Prostate gland (tissue), 2 donors: Measurements from ENCODE around the gene DNMT3A. TPM values are rescaled to one million over a fixed set of nuclear protein-coding genes. Genes with fewer than 3 reads are reported as not detected.
A peak's percentile ranks its signal among the peaks of the same experiment; 100 is the strongest.

ENCODE experiments used
- DNase-seq: peaks from one replicate; pipeline ENCODE4 v3.0.0-alpha.2; 2019; ENCODE audit warnings: low spot score
- H3K27ac ChIP-seq, 2 donors: fragments of 200-600 bp; sonication (generic); 2 replicates each; pipeline ENCODE4 v1.5.1; 2017 to 2019
- H3K27me3 ChIP-seq: fragments of 200-600 bp; sonication (generic); replicated peaks from 2 replicates; pipeline ENCODE4 v1.5.1; 2019; ENCODE audit not compliant: insufficient read depth
- H3K36me3 ChIP-seq, 2 donors: fragments of 200-600 bp; sonication (generic); 1 replicate in 1 of 2; 2 replicates in 1 of 2; pipeline versions ENCODE4 v1.5.1 to v1.8.1; 2017 to 2019
- H3K4me1 ChIP-seq: fragments of 200-600 bp; sonication (generic); replicated peaks from 2 replicates; pipeline ENCODE4 v1.5.1; 2019
- H3K4me3 ChIP-seq, 2 donors: fragments of 200-600 bp; sonication (generic); 2 replicates each; pipeline ENCODE4 v1.5.1; 2017 to 2019
- H3K9me3 ChIP-seq: fragments of 200-600 bp; sonication (generic); 2 replicates; pipeline ENCODE4 v1.5.1; 2017
- POLR2A ChIP-seq: fragments of 450-650 bp; IDR thresholded peaks from one replicate; pipeline ENCODE4 v1.6.1; 2016; ENCODE audit warnings: antibody characterized with exemption, mild to moderate bottlenecking
- POLR2AphosphoS5 ChIP-seq: sonication (generic); formaldehyde crosslinking; IDR thresholded peaks from one replicate; pipeline ENCODE4 v1.6.1; 2017; ENCODE audit warnings: antibody characterized with exemption
- WGBS: methylation state at CpG from one replicate; pipeline ENCODE4 v1.1.5; 2018; 5-methylcytosine and 5-hydroxymethylcytosine counted together
- intact Hi-C: fragments of 100-400 bp; cut with DNase I; formaldehyde crosslinking; loops from one replicate; pipeline ENCODE4 v1.14.2; 2022
- total RNA-seq, 2 donors: library from RNA; depleted of rRNA; stranded (reverse); fragments of >200 nt; gene quantifications; one replicate each; pipeline ENCODE4 v1.1.0, GENCODE V29; 2016
- TF ChIP-seq, protein P1 (sequence below), 4 experiments: fragments of 200-600 bp in 2 of 4; fragments of 450-650 bp in 2 of 4; sonication (generic) in 2 of 4; IDR thresholded peaks; 1 replicate in 3 of 4; 2 replicates in 1 of 4; pipeline ENCODE4 v1.5.1; 2016 to 2019; ENCODE audit warnings: antibody characterized with exemption in 4 of 4, mild to moderate bottlenecking in 2 of 4, moderate library complexity in 2 of 4

DNMT3A gene
- total RNA-seq, 2 donors from 2014 or later, result 8.7 to 28.2 TPM

- intact Hi-C loops, result no loop called here
- WGBS, result 55% methylated on average over 7 of the region's 11 CpGs
Measured at GRCh38 chr2:25315316-25315680, 26.4 kb downstream of the DNMT3A start.

DNA sequence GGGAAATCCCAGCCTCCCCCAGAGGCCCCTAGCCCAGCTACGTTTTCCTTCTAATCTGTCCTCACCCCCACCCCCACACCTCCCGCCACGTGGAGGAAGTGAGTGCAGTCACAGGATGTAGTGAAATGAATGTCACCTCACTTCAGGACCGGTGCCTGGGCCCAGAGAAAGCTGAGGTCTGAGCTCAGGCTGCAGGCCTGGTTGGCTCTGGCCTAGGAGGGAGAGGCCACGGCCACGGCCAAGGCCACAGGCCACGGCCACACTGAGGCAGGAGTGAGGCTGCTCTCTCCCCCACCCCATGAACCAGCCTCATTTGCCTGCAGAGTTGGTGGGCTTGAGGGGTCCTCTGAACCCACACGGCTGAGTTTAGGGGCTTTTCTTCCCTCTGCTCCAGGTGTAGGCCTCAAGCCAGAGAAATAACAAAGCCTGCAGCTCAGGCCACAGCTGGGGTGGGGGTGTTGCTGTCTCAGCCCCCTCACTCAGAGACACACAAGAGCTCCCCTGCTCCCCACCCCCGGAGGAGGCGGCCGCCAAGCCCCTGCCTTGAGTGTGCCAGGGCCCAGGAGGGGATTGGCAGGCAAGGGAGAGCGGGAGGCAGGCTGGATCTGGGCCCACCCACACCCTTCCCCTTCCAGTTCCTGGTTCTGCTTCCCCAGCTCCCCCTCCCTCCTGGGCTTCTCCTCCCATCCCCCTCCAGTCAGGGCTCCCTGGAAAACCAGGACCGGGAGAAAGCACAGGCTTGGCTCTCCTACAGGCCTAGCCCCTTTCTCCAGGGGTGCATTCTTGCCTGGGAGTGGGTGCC is 27.0 kb downstream of the DNMT3A start:
- WGBS, result 17% methylated on average over 13 of the region's 13 CpGs
- peak; percentile 44 for DNase-seq
- Histone ChIP-seq H3K4me1 (peaks cover 20% of the 10 kb centered on the region), H3K27me3 (no peaks in the 10 kb centered on the region), H3K36me3 (no peaks in the 10 kb centered on the region), H3K9me3 (no peaks in the 10 kb centered on the region), H3K4me3 (no peak overlapping the region), H3K27ac (peak overlapping the region; percentile 46 to 52)
- TF ChIP-seq POLR2AphosphoS5 (peak; percentile 40), POLR2A (no peak)
- TF ChIP-seq, protein P1, sequence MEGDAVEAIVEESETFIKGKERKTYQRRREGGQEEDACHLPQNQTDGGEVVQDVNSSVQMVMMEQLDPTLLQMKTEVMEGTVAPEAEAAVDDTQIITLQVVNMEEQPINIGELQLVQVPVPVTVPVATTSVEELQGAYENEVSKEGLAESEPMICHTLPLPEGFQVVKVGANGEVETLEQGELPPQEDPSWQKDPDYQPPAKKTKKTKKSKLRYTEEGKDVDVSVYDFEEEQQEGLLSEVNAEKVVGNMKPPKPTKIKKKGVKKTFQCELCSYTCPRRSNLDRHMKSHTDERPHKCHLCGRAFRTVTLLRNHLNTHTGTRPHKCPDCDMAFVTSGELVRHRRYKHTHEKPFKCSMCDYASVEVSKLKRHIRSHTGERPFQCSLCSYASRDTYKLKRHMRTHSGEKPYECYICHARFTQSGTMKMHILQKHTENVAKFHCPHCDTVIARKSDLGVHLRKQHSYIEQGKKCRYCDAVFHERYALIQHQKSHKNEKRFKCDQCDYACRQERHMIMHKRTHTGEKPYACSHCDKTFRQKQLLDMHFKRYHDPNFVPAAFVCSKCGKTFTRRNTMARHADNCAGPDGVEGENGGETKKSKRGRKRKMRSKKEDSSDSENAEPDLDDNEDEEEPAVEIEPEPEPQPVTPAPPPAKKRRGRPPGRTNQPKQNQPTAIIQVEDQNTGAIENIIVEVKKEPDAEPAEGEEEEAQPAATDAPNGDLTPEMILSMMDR (IDR thresholded peaks at IDR 0.05), result no peak
- intact Hi-C loops, result no loop called here

More at GRCh38 chr2:25315316-25315680, 26.4 kb downstream of the DNMT3A start:
- no peak for DNase-seq
- Histone ChIP-seq H3K27me3 (no peaks in the 10 kb centered on the region), H3K27ac (peak overlapping the region; percentile 46 to 52), H3K4me1 (peaks cover 20% of the 10 kb centered on the region), H3K36me3 (no peaks in the 10 kb centered on the region), H3K4me3 (no peak overlapping the region), H3K9me3 (no peaks in the 10 kb centered on the region)
- TF ChIP-seq POLR2A, result no peak
- TF ChIP-seq POLR2AphosphoS5, result no peak
- TF ChIP-seq, protein P1 (IDR thresholded peaks at IDR 0.05), result no peak

DNA sequence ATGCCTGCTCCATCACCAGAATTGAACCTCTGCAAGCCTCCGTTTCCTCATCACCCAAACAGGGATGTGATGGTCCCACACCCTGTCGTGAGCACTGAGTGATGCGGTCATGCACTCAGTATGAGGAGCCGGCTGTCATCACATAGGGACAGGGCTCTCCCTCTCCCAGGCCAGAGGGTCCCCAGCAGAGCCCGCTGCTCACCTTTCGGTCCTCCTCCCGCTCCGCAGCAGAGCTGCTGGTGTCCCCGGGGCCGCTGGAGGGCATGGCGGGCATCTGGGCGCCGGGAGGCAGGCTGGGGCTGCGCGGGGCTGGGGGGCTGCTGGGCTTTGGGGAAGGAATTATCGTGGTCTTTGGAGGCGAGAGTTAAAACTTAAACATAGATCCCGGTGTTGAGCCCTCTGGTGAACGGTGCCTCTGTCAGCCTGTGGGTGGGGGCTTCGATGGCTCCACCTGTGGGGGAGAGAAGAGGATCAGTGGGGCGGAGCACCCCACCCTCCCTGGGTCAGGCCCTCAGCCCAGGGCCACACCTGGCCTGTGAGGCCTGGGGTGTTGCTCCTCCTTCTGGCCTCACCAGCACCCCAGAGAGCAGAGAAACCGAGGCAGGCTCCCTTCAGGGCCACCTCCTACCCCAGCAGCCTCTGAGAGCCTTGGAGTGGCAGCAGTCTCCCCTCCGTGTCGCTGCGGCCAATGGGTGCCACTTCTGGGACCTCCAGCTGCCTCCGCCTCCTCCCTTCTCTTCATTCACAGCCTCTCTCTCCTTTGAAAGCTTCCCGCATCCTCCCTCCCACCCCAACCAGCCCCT is 27.8 kb downstream of the DNMT3A start:
- Histone ChIP-seq H3K27ac (peak overlapping the region; percentile 46 to 52), H3K4me3 (no peak overlapping the region), H3K4me1 (peaks cover 20% of the 10 kb centered on the region), H3K27me3 (no peaks in the 10 kb centered on the region), H3K36me3 (no peaks in the 10 kb centered on the region), H3K9me3 (no peaks in the 10 kb centered on the region)
- 86% methylated on average over 27 of the region's 27 CpGs for WGBS
- intact Hi-C loops, result no loop called here
- no peak for DNase-seq
- TF ChIP-seq POLR2AphosphoS5 (no peak), POLR2A (no peak)
- TF ChIP-seq, protein P1 (IDR thresholded peaks at IDR 0.05), result no peak

- DNase-seq, result no peak
- Histone ChIP-seq H3K27me3 (no peaks in the 10 kb centered on the region), H3K36me3 (no peaks in the 10 kb centered on the region), H3K4me3 (no peak overlapping the region), H3K27ac (no peak overlapping the region), H3K4me1 (peaks cover 20% of the 10 kb centered on the region), H3K9me3 (no peaks in the 10 kb centered on the region)
- TF ChIP-seq POLR2A (no peak), POLR2AphosphoS5 (no peak)
- TF ChIP-seq, protein P1 (IDR thresholded peaks at IDR 0.05), result no peak
- 71% methylated on average over 15 of the region's 15 CpGs for WGBS
- intact Hi-C loops, result loop anchor here (1.0 kb wide), 1 partner anchor 10 kb away; no protein-coding TSS in a partner anchor
Measured at GRCh38 chr2:25312958-25313710, 28.6 kb downstream of the DNMT3A start.
